G401.6 (cell line): ENCODE results near the gene CHRNB1.

Experiments
- FAIRE-seq: peaks from 2 replicates; lab custom pipeline; 2012; peaks lifted over from hg19 to GRCh38; lab: Jason Lieb, UNC

The CHRNB1 gene

DNA sequence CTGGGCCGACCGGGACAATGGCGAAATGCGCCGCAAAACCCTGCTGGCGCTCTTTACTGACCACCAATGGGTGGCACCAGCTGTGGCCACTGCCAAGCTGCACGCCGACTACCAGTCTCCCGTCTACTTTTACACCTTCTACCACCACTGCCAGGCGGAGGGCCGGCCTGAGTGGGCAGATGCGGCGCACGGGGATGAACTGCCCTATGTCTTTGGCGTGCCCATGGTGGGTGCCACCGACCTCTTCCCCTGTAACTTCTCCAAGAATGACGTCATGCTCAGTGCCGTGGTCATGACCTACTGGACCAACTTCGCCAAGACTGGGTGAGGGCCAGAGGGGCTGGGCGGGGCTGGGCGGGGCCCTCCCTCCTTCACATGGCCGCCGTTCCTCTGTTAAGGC lies 29.1 kb upstream of the CHRNB1 start:
- no peak for FAIRE-seq

DNA sequence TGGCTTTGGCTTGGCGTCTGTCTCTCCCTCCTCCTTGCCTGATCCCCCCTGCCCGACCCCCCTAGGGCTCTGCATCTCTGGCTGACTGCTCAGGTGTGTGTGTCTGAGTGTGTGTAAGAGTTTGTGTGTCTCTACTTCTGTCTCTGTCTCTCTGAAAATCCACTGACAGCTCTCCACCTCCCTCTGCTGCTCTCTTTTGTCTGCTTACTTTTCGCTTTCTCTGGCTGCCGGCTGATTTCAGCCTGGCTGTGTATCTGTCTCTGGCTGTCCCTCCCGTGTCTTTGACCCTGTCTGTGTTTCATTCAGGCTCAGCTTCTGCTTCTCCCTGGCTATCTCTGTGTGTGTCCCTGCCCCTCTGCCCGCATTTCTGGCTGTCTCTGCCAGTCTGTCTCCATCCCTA lies 28.5 kb upstream of the CHRNB1 start:
- no peak for FAIRE-seq

DNA sequence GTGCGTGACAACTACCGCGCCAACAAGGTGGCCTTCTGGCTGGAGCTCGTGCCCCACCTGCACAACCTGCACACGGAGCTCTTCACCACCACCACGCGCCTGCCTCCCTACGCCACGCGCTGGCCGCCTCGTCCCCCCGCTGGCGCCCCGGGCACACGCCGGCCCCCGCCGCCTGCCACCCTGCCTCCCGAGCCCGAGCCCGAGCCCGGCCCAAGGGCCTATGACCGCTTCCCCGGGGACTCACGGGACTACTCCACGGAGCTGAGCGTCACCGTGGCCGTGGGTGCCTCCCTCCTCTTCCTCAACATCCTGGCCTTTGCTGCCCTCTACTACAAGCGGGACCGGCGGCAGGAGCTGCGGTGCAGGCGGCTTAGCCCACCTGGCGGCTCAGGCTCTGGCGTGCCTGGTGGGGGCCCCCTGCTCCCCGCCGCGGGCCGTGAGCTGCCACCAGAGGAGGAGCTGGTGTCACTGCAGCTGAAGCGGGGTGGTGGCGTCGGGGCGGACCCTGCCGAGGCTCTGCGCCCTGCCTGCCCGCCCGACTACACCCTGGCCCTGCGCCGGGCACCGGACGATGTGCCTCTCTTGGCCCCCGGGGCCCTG lies 27.7 kb upstream of the CHRNB1 start:
- FAIRE-seq, result no peak

DNA sequence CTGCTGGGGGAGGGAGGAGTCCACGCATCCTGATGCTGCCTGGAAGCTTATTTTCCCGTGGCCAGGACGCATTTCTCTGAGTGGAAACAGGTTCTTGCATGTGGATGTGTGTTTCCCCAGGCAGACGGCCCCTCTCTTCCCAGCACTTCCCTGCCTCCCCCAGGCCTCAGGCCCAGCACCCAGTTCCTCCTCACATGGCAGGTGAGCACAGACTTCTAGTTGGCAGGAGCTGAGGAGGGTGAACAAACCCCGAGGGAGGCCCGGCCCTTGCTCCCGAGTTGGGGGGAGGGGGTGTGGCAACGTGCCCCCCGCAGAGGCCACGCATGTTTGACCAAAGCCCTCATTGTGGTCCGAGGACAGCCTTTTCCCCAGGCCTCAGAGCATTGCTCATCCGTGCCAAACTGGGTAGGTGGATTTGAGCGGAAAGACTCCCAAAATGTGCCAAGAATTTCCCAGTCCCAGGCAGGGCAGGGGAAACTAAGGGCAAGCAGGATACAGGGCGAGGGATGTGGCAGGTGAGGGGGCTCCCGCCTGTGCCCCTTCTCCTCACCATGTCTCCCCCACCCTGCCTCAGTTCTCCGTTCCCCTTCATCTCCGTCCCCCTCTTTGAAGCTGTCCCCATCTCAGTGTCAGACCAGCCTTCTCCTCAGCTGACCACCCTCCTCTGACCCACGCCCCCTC lies 26.2 kb upstream of the CHRNB1 start:
- no peak for FAIRE-seq

DNA sequence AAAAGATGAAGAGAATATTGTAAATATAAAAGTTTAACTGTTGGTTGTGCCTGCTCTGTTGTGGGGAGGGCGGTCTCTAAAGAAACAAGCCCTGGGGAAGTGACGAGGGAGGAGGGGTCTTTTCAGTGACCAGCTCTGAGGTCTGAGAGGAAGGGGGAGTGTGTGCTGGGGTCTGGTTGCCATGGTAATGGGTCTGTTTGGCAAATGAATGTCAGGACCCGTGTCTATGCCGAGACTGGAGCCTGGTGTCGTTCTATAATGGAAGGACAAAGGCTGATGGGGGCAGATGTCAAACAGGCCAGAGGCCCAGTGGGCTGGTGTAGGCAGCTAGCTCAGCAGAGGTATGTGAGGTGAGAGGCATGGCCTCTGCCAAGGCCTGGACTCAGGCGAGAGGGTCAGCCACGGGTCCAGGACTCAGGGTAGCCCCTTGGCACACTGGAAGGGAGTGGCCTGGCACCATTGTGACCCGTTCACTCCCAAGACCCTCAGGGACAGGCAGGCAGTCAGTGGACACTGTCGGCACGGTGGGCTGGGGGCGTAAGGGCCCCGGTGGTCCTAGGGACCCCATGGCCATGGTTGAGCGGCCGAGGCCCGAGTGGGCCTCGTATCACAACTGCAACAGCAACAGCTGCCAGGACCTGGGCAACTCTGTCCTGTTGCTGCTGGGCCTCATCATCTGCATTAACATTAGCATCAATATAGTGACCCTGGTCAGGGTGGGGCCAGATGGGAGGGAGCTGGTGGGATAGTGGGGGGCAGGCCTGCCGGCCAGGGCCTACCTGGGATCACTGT lies 24.8 kb upstream of the CHRNB1 start, which contains the start of gene SPEM1:
Gene SPEM1, plus strand, starts transcription at position 506 of the 792 bp plus-strand sequence. Its CDS starts 61 bp downstream, at position 567.
- no peak for FAIRE-seq

DNA sequence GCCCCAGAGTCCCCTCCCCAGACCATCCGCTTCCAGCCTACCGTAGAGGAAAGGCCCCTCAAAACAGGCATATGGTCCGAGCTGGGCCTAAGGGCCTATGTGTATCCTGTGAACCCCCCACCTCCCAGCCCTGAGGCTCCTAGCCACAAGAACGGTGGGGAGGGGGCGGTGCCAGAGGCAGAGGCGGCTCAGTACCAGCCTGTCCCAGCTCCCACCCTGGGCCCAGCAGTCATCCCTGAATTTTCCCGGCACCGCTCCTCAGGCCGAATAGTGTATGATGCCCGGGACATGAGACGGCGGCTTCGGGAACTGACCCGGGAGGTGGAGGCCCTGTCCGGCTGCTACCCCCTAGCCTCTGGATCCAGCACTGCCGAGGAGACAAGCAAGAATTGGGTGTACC lies 23.7 kb upstream of the CHRNB1 start:
- no peak for FAIRE-seq

DNA sequence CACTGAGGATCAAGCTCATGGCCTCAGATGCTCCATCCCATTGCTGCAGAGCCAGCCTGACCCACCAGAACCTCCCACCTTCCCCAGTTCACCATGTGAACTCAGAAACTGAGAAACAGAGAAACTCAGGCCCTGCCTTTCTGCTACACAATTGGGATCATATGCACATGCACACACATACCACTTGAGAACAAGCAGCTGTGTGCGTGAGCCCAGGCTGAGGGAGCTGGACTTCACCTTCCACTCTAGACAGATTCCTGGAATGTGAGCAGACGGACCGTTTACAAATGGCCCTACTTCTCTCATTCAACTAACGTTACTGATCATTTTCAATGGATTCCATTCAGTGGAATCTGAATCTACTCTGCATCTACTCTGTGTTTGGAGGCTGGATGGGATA lies 21.2 kb upstream of the CHRNB1 start:
- FAIRE-seq, result no peak

DNA sequence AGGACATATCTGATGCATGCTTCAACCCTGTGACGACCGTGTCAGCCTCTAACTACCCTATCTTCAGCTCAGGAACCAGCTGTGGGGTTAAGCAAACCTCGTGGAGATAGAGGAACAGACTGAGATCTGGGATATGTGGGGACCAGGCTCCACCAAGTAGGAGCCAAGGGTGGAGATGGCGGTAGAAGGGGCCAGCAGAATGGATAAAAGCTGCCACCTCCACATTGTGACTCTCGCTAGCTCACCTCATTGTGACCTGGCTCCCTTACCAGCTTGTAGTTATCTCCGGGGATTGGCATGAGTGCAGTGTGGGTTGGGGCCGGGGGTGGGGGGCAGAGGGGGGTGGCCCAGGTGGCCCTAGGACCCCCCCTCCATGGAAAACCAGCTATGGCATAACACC lies 19.5 kb upstream of the CHRNB1 start, which contains the start of gene SPEM2:
Gene SPEM2, plus strand, starts transcription at position 301 of the 400 bp plus-strand sequence. Its CDS starts 73 bp downstream, at position 374.
- FAIRE-seq, result no peak

DNA sequence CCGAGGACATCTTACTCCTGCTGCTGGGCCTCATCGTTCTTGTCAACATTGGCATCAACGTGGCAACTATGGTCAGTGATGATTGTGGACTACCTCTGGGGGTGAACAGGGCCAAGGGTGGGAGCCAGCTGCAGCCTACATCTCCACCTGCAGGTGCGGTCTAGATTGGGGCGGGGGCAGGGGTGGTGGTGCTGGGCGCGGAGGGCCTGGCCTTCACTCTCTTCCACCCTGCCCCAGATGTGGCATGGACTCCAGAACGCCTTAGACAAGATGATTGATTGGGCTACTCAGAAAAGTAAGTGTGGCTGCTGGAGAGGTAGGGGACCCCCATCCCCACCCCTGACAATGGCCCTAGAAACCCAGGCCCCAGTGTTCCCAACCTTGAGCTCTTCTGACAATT lies 19.1 kb upstream of the CHRNB1 start:
- FAIRE-seq, result no peak

DNA sequence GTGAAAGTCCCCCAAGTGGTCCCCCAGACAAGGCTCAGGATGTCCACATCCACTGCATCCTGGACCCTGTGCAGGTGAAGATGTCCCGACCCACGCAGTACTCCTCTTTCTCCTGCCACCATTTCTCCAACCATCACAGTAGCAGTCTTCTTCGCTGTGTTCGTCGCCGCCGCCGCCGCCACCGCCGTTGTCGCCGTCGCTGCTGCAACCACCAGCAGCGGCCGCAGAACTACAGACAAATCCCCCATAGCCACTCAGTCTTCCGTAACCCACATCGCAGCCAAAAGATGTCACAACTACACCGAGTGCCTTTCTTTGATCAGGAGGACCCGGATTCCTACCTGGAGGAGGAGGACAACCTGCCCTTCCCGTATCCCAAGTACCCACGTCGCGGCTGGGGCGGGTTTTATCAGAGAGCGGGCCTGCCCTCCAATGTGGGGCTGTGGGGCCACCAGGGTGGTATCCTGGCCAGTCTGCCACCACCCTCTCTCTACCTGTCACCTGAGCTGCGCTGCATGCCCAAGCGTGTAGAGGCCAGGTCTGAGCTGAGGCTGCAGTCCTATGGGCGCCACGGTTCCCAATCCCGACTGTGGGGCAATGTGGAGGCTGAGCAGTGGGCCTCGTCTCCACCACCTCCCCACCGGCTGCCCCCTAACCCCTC lies 18.5 kb upstream of the CHRNB1 start:
- FAIRE-seq, result no peak

DNA sequence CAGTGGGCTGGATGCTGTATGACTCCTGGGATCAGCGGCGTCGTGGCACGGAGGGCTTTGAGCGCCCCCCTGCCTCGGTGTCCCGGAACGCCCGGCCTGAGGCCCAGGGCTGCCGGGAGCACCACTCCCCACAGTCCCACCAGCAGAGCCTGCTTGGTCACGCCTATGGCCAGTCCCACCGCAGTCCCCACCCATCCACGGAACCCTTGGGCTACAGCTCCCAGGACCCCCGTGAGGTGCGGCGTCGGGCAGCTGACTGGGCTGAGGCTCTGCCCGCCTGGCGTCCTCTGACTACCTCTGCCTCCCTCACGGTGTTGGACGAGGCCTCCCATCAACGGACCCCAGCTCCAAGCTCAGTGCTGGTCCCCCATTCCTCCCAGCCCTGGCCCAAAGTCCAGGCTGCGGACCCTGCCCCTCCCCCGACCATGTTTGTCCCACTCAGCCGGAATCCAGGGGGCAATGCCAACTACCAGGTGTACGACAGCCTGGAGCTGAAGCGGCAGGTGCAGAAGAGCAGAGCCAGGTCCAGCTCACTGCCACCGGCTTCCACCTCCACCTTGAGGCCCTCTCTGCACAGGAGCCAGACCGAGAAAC lies 17.9 kb upstream of the CHRNB1 start:
- no peak for FAIRE-seq

DNA sequence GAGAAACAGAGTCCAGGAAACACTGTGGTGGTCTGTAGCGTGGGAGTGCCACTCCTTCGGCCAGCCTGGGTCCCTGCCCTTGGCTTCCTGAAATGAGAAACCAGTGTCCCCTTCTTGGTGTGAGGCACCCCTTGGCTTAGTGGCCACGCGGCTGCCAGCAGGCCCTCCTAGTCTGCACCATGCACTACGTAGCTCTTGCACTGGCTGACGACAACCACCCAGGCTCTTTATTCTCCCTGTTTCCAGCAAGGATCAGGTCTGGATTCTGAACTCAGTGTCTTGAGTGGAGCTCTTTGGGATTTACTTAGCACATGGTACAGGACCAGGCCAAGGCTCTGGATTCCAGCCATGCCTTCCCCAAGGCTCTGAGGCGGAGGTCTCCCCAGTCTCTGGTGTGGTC lies 17.3 kb upstream of the CHRNB1 start:
- no peak for FAIRE-seq

DNA sequence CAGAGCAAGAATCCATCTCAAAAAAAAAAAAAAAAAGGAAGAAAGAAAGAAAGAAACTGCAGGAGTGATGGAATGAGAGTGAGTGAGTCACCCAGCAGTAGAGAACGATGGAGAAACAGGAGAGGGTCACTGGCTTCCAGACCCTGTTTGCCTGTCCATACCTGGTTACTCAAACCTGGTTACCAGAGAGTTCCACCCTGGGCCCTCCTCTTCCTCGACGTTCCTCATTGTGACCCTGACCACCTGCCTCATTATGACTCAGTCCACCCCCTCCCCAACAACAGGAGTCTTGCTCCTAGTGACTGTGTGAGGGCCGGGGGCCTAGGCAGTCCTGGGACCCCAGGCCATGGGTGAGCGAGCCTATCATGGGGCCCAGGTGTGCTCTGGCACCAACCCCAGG lies 16.3 kb upstream of the CHRNB1 start, which contains the start of gene SPEM3:
Gene SPEM3, plus strand, starts transcription at position 301 of the 400 bp plus-strand sequence. Its CDS starts 46 bp downstream, at position 347.
- FAIRE-seq, result no peak

DNA sequence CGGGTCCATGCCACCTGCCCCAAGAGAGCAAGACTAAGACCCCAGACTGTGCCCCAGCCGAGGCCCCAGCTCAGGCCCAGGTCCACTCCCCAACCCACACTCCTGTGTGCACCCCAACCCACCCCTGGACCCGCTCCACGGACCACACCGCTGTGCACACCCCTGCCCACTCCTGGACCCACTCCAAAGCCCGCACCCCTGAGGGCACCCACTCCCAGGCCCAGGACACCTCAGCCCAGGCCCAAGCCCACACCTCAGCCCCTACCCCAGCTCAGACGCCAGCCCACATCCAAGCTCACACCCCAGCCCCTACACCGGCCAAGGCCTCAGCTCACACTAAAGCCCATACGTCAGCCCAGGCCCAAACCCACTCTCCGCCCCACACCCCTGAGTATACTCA lies 15.1 kb upstream of the CHRNB1 start:
- FAIRE-seq, result no peak

DNA sequence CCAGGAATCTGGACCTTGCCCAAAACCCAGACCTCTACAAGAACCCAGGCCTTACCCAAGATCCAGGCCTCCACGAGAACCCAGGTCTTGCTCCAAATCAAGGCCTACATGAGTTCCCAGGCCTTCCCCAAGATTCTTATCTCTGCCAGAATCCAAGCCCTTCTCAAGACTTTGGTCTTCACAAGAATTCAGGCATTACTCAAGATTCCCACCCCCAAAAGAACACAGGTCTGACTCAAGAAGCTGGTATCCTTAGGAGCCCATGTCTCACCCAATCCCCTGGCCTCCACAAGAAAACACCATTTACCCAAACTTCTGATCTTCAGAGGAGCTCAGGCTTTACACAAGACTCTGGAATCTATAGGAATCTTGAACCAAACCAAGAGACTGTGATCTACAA lies 13.6 kb upstream of the CHRNB1 start:
- no peak for FAIRE-seq

DNA sequence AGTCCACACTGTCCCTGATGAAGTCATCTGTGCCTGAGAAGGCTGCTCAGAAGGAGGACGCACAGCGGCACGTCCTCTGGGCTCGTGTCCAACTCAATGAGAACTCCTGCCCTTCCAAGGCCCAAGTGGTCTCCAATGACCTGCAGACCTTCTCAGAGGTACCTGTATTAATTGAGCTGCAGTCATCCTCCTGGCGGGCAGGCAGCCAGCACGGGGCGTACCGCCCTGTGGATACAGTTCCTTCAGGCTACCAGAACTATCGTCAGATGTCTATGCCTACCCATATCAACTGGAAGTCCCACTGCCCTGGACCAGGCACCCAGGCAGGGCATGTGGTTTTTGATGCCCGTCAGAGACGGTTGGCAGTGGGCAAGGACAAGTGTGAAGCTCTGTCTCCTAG lies 12.6 kb upstream of the CHRNB1 start:
- FAIRE-seq, result no peak

DNA sequence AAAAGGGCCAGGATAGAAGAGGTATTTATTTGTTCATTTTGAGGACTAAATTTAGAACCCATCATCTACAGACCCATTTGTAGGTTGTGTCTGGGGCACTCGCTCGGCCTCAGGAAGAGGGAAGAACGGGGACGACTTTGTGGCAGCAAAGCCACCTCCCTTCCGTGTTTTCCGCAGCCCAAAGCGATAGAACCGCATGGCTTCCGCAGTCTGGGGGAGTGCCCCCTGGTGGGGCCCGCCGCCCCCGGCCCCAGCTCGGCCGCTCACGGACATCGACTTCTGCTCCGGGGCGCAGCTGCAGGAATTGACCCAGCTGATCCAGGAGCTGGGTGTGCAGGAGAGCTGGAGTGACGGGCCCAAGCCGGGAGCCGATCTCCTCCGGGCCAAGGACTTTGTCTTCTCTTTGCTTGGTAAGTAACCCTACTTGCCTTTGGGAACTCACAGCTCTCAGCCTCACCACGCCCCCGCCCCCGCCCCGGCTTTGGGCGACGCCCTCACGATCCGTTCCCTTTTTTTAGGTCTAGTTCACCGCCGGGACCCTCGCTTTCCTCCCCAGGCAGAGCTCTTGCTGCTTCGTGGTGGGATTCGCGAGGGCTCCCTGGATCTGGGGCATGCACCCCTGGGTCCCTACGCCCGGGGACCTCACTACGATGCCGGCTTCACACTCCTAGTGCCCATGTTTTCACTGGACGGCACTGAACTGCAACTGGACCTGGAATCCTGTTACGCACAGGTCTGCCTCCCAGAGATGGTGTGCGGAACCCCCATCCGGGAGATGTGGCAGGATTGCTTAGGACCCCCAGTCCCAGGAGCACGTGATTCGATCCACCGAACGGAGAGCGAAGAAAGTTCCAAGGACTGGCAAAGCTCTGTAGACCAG lies 8.9 kb upstream of the CHRNB1 start:
- FAIRE-seq, result no peak

DNA sequence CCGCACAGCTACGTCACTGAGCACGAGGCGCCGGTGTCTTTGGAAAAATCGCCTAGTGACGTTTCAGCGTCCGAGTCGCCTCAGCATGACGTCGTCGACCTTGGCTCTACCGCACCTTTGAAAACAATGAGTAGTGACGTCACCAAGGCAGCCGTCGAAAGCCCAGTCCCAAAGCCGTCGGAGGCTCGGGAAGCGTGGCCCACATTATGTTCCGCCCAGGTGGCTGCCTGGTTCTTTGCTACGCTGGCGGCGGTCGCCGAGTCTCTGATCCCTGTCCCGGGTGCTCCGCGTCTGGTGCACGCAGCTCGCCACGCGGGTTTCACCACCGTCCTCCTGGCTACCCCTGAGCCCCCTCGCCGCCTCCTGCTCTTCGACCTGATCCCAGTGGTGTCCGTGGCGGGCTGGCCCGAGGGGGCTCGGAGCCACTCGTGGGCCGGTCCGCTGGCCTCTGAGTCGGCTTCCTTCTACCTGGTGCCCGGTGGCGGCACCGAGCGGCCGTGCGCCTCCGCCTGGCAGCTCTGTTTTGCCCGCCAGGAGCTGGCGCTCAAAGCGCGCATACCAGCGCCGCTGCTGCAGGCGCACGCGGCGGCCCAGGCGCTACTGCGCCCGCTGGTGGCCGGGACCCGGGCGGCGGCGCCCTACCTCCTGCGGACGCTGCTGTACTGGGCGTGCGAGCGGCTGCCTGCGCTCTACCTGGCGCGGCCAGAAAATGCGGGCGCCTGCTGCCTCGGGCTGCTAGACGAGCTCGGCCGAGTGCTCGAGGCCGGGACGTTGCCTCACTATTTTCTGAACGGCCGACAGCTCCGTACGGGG lies 8.1 kb upstream of the CHRNB1 start:
- FAIRE-seq, result no peak

DNA sequence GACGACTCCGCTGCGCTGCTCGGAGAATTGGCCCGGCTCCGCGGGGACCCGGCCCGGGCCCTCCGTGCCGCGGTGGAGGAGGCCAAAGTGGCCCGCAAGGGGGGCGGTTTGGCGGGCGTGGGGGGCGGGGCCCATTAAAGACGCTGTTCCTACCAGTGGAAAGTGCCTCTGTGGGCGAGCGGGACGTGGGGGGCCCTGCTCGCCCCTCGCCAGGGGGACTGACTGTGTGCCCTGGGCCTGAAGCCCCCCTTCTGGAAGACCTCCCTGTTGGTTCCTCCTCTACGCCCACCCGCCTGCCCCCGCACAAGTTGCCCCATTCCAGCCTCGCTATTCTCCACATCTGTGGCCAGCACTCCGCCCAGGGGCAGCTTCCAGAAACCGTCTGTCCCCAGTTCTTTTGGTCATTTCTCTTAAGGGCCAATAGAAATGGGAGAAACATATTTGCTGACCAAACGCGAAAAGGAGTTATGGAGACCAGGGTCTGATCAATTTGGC lies 7.4 kb upstream of the CHRNB1 start:
- no peak for FAIRE-seq

DNA sequence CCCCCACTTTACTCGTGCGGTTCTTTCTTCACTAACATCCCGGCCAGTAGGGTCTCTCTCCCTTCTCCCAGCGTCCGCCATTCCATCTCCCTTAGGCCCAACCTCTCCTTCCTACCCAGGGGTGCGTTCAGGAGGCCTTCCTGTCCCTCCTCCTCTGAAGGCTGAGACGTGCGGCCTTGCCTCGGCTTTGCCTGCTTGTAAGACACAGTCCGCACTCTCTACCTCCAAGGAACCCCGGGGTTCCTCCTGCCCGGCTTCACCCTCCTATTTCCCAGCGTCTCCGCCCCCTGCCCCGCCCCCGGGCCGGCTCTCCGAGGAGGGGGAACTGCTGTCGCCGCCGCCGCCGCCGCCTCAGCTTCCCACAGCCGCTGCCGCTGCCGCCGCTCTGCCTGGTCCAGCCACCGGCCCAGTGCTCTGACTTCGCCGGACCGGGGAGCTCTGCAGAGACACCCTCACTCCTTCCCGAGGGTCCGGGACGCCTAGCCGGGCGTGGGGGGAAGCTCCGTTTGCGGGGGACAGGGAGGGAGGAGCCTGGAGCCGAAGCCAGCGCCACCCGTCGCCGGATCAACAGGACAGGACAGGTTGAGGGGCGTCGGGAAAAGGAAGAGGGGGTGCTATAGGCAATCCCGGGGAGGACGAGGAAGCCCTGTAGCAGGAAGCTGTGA lies 6.8 kb upstream of the CHRNB1 start:
- peak; percentile 65 for FAIRE-seq
